HG02981 (cell line): ENCODE data around the gene EEF1AKMT3.

Experiments used
- ATAC-seq: cut with Tn5 transposase; IDR thresholded peaks from one replicate; pipeline ENCODE4 v1.9.1; 2021; ENCODE audit warnings: mild to moderate bottlenecking, moderate library complexity; ENCODE audit not compliant: unreplicated experiment

The EEF1AKMT3 gene

GRCh38 chr12:57750561-57751431 is 21.6 kb upstream of the EEF1AKMT3 start:
- no peak for ATAC-seq

GRCh38 chr12:57751432-57751787 is 21.0 kb upstream of the EEF1AKMT3 start:
- ATAC-seq: no peak

- peak; percentile 71 for ATAC-seq
Observed at GRCh38 chr12:57751788-57752667, 20.4 kb upstream of the EEF1AKMT3 start, which contains the start of gene CDK4. CDK4 (minus strand) TSS chr12:57752310; CDS start chr12:57751717, 593 bp downstream.

GRCh38 chr12:57752668-57753000 is 19.8 kb upstream of the EEF1AKMT3 start:
- no peak for ATAC-seq

GRCh38 chr12:57753756-57754337 is 18.6 kb upstream of the EEF1AKMT3 start:
- ATAC-seq: no peak

- peak; percentile 28 for ATAC-seq
Observed at GRCh38 chr12:57754411-57755193, 17.8 kb upstream of the EEF1AKMT3 start, which contains the start of gene MARCHF9. MARCHF9 (plus strand) TSS chr12:57755103; CDS start chr12:57755529, 426 bp downstream.

GRCh38 chr12:57755194-57755453 is 17.3 kb upstream of the EEF1AKMT3 start:
- no peak for ATAC-seq

- no peak for ATAC-seq
Observed at GRCh38 chr12:57755454-57756372, 16.7 kb upstream of the EEF1AKMT3 start.

- ATAC-seq: peak; percentile 21
Observed at GRCh38 chr12:57756406-57757341, 15.7 kb upstream of the EEF1AKMT3 start.

GRCh38 chr12:57757771-57758170 is 14.6 kb upstream of the EEF1AKMT3 start:
- no peak for ATAC-seq

- no peak for ATAC-seq
Observed at GRCh38 chr12:57758552-57759359, 13.7 kb upstream of the EEF1AKMT3 start.

- no peak for ATAC-seq
Observed at GRCh38 chr12:57759360-57759980, 12.9 kb upstream of the EEF1AKMT3 start.

- no peak for ATAC-seq
Observed at GRCh38 chr12:57760347-57760982, 11.9 kb upstream of the EEF1AKMT3 start.

GRCh38 chr12:57761391-57761998 is 10.9 kb upstream of the EEF1AKMT3 start:
- no peak for ATAC-seq

- ATAC-seq: no peak
Observed at GRCh38 chr12:57762463-57762862, 10.0 kb upstream of the EEF1AKMT3 start.

GRCh38 chr12:57763881-57764661 is 8.3 kb upstream of the EEF1AKMT3 start:
- ATAC-seq: no peak
